Endothelial cell of hepatic sinusoid (primary cell): Measurements from ENCODE around the gene KCTD4.
"Not testable (repeated sequence)": the region's sequence is repeated elsewhere in the genome, so short reads cannot be mapped to it uniquely, and the experiment has no call there.

Experiments used
- in situ Hi-C: cut with HindIII; loops from 2 replicates; pipeline ENCODE4 v1.10.0; 2017; ENCODE audit warnings: low sequenced_read_pairs

Gene KCTD4

GRCh38 chr13:45200701-45201232, at the start of gene KCTD4:
Gene KCTD4 (minus strand): TSS chr13:45201045. CDS start chr13:45194567, 6,478 bp downstream.
- in situ Hi-C loops: no loop called here

DNA sequence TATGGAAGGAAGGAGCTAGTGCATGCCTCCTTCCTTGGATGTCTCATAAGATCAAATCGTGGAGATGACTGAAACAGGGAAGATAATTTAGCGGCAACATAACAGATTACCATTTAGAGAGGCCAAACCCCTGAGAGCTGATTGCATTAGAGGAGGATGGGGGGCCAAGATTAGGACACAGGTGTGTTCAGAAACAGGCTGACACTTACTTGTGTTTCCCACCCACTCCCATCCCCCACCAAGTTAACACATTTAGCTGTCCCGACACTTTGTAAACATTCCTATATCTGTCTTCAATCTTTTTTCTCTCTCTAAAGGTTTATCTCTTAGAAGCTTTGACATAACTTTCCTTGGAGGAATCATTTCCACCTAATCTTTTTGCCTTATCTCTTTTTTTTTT, 48.8 kb upstream of the KCTD4 start:
- in situ Hi-C loops: no loop called here

DNA sequence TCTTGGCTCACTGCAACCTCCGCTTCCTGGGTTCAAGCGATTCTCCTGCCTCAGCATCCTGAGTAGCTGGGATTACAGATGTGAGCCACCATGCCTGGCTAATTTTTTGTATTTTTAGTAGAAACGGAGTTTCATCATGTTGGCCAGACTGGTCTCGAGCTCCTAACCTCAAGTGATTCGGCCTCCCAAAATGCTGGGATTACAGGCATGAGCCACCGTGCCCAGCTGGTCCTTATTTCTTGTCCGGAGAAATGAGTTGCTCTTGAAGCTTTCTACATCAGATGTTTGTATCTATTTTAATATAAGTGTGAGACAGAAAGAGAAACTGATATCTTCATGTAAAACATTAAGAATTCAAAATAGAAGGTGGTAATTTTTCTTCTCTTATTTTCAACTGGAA, 43.9 kb upstream of the KCTD4 start:
- in situ Hi-C loops: not testable (repeated sequence)

- in situ Hi-C loops: no loop called here
Observed at GRCh38 chr13:45243077-45243476, 42.2 kb upstream of the KCTD4 start.

- in situ Hi-C loops: no loop called here
Observed at GRCh38 chr13:45242524-45242923, 41.7 kb upstream of the KCTD4 start.

GRCh38 chr13:45242070-45242469, 41.2 kb upstream of the KCTD4 start:
- in situ Hi-C loops: no loop called here

GRCh38 chr13:45240143-45240542, 39.3 kb upstream of the KCTD4 start:
- in situ Hi-C loops: no loop called here

- in situ Hi-C loops: loop anchor here (5.0 kb wide), 1 partner anchor 68 kb away; no protein-coding TSS in a partner anchor
Observed at GRCh38 chr13:45238945-45239795, 38.3 kb upstream of the KCTD4 start.

GRCh38 chr13:45232591-45232990, 31.7 kb upstream of the KCTD4 start:
- in situ Hi-C loops: no loop called here

DNA sequence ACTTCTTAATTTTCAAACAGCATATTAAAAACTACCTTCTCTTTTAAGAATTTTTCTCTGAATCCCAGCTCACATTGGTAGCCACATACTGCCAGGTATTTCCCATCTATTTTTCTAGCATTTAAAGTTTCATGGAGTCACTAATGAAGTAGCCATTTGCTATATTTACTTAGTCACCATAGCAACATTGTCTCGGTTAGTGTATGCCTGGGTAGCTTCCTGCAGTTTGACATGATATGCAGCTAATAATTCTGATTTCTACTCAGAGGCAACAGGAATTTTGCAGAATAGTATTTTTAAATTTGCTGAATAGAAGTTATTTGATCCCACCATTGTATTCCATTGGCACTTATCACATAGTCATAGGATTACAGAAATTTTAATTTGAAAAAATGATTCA, 30.9 kb upstream of the KCTD4 start:
- in situ Hi-C loops: no loop called here

DNA sequence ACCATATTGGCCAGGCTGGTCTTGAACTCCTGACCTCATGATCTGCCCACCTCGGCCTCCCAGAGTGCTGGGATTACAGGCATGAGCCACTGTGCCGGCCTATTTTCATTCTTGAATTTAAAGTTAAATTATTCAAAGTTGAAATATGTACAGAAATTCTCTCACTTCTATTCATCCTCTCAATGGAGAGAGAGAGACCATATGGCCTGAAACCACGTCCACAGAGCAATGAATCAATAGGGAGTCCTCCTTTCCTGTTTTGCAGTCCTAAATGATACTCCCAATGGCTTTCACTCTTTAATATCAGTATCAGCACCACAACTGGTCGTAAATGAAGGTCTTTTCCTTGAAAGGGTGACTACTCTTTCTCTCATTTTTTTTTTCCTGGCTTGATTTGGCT, 30.5 kb upstream of the KCTD4 start:
- in situ Hi-C loops: no loop called here

DNA sequence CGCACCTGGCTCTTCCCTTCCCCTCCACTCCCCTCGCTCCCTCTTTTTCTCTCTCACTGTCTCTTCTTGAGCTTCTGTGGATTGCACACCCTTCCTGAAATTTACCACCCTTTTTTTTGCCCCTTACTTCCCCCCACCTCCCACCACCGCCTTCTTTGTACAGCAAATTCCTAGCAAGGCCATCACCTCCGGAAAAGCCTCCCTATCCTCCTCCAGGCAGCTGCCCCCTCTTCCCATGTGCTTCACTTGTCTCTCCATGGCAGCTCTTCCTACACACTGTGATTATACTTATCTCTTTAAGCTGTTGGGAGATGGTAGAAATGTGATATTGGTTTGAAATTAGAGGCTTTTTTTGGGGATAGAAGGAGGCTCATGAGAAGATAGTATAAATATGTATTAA, 28.3 kb upstream of the KCTD4 start:
- in situ Hi-C loops: no loop called here

GRCh38 chr13:45228002-45228401, 27.2 kb upstream of the KCTD4 start:
- in situ Hi-C loops: no loop called here

DNA sequence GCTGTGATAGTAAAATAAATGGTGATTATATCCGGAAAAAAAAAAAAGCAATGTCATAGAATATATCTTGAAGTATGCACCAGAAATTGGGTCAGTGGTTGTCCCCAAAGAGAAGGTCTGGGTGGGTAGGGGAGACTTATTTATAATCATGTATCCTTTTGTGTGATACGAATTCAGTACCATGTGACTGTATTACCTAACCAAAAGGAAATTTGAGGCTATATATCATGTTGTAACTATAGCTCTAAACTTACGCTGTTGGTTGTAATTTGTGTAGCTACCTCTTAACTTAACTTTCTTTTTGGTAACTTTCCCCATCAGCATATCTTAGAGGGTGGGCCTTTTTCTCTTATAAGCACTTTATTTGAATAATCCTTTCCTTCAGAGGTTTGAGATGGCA, 25.2 kb upstream of the KCTD4 start:
- in situ Hi-C loops: no loop called here

- in situ Hi-C loops: no loop called here
Observed at GRCh38 chr13:45225370-45225769, 24.5 kb upstream of the KCTD4 start.

DNA sequence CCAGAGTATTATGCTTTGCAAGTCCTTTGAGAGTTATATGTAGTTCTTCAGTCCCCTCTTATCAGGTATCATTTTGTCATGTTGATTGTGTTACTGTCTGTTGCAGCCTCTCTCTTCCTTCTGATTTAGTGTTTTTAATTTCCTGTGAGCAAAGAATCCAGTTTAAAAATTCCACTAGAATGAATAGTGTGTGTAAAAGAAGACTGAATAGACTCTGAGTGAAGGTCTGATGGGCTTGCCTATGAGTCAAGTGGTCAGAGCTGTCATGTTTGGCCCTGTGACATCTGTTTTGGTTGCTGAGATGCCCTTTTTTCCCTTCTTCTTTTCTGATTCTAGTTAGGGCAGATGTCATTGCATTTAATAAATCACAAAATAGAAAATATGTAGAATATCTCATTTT, 23.3 kb upstream of the KCTD4 start:
- in situ Hi-C loops: no loop called here

- in situ Hi-C loops: no loop called here
Observed at GRCh38 chr13:45222919-45223318, 22.1 kb upstream of the KCTD4 start.

- in situ Hi-C loops: no loop called here
Observed at GRCh38 chr13:45222516-45222915, 21.7 kb upstream of the KCTD4 start.

DNA sequence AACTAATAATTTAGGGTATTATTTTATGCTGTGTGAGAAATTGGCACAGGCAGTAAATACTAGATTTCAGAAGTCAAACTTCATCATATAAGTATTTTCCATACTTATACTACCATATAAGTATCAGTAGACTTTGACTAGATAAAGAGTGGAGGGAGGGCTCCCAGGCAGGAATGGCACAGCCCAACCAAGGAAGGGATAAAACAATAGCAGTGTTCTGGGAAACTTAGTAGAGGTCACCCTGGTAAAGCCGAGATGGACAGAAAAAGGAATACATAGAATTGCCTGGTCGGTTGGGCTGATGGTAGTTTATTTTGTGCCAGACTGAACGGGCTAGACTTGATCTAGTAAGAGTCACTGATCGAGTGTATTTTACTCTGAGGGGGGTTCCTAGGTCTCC, 19.6 kb upstream of the KCTD4 start:
- in situ Hi-C loops: no loop called here

DNA sequence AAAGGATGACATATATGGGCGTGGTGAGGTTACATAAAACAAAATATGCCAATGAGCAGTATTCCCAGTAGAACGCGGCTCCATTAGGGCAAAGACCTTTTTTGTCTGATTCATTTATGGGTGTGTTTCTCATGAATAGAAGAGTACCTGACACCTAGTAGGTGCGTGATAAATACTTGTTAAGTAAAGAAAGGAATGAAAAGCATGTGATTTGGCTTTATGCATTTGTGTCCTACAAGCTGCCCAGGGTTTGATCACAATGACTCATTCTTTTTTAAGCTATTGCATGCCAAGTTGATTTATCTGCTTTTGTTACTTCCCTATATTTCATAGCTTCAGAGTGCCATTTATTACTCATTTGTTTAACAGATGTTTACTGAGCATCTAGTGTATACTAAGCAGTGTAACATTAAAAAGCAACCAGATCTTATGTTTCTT, 19.1 kb upstream of the KCTD4 start:
- in situ Hi-C loops: no loop called here

- in situ Hi-C loops: no loop called here
Observed at GRCh38 chr13:45219123-45219891, 18.5 kb upstream of the KCTD4 start.

- in situ Hi-C loops: no loop called here
Observed at GRCh38 chr13:45218689-45219088, 17.8 kb upstream of the KCTD4 start.
